ENCODE data around the gene PRKX. TPM values are rescaled to one million over a fixed set of nuclear protein-coding genes. Genes with fewer than 3 reads are reported as not detected.

PRKX gene
- total and polyA plus RNA-seq, 2 of the 8 experiments (the other 6 are each of a cell fraction or from before 2014, with no cell fraction given): 19.4 to 55.3 TPM

DNA sequence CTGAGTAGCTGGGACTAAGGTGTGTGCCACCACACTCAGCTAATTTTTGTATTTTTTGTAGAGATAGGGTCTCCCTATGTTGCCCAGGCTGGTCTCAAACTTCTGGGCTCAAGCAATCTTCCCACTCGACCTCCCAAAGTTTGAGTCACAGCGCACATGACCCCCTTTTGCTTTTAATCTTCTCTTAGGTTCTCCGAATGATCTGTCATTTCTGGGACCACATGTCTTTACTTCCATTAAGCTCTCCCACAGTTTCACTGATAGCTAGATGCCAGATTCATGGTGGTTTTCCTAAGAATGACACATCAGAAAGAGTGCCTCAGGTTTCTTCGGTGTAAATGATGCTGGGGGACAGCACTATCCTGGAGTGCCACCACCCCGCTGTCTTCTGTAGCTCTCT, 17.9 kb downstream of the PRKX start (continued):
- TF ChIP-seq, protein P1, sequence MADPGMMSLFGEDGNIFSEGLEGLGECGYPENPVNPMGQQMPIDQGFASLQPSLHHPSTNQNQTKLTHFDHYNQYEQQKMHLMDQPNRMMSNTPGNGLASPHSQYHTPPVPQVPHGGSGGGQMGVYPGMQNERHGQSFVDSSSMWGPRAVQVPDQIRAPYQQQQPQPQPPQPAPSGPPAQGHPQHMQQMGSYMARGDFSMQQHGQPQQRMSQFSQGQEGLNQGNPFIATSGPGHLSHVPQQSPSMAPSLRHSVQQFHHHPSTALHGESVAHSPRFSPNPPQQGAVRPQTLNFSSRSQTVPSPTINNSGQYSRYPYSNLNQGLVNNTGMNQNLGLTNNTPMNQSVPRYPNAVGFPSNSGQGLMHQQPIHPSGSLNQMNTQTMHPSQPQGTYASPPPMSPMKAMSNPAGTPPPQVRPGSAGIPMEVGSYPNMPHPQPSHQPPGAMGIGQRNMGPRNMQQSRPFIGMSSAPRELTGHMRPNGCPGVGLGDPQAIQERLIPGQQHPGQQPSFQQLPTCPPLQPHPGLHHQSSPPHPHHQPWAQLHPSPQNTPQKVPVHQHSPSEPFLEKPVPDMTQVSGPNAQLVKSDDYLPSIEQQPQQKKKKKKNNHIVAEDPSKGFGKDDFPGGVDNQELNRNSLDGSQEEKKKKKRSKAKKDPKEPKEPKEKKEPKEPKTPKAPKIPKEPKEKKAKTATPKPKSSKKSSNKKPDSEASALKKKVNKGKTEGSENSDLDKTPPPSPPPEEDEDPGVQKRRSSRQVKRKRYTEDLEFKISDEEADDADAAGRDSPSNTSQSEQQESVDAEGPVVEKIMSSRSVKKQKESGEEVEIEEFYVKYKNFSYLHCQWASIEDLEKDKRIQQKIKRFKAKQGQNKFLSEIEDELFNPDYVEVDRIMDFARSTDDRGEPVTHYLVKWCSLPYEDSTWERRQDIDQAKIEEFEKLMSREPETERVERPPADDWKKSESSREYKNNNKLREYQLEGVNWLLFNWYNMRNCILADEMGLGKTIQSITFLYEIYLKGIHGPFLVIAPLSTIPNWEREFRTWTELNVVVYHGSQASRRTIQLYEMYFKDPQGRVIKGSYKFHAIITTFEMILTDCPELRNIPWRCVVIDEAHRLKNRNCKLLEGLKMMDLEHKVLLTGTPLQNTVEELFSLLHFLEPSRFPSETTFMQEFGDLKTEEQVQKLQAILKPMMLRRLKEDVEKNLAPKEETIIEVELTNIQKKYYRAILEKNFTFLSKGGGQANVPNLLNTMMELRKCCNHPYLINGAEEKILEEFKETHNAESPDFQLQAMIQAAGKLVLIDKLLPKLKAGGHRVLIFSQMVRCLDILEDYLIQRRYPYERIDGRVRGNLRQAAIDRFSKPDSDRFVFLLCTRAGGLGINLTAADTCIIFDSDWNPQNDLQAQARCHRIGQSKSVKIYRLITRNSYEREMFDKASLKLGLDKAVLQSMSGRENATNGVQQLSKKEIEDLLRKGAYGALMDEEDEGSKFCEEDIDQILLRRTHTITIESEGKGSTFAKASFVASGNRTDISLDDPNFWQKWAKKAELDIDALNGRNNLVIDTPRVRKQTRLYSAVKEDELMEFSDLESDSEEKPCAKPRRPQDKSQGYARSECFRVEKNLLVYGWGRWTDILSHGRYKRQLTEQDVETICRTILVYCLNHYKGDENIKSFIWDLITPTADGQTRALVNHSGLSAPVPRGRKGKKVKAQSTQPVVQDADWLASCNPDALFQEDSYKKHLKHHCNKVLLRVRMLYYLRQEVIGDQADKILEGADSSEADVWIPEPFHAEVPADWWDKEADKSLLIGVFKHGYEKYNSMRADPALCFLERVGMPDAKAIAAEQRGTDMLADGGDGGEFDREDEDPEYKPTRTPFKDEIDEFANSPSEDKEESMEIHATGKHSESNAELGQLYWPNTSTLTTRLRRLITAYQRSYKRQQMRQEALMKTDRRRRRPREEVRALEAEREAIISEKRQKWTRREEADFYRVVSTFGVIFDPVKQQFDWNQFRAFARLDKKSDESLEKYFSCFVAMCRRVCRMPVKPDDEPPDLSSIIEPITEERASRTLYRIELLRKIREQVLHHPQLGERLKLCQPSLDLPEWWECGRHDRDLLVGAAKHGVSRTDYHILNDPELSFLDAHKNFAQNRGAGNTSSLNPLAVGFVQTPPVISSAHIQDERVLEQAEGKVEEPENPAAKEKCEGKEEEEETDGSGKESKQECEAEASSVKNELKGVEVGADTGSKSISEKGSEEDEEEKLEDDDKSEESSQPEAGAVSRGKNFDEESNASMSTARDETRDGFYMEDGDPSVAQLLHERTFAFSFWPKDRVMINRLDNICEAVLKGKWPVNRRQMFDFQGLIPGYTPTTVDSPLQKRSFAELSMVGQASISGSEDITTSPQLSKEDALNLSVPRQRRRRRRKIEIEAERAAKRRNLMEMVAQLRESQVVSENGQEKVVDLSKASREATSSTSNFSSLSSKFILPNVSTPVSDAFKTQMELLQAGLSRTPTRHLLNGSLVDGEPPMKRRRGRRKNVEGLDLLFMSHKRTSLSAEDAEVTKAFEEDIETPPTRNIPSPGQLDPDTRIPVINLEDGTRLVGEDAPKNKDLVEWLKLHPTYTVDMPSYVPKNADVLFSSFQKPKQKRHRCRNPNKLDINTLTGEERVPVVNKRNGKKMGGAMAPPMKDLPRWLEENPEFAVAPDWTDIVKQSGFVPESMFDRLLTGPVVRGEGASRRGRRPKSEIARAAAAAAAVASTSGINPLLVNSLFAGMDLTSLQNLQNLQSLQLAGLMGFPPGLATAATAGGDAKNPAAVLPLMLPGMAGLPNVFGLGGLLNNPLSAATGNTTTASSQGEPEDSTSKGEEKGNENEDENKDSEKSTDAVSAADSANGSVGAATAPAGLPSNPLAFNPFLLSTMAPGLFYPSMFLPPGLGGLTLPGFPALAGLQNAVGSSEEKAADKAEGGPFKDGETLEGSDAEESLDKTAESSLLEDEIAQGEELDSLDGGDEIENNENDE (IDR thresholded peaks at IDR 0.05; ENCODE audit: insufficient replicate concordance, low read length): no peak
- TF ChIP-seq JUN (IDR thresholded peaks at IDR 0.05; ENCODE audit: low read depth, low read length) (no peak), BCL11A (IDR thresholded peaks at IDR 0.05; ENCODE audit: low read depth in 2 of 2, low read length in 2 of 2) (no peak), HDAC6 (IDR thresholded peaks at IDR 0.05; ENCODE audit: low read depth, low read length) (no peak), SRF (IDR thresholded peaks at IDR 0.05; ENCODE audit: low read depth, low read length) (no peak), SAP30 (IDR thresholded peaks at IDR 0.05; ENCODE audit: insufficient read depth, insufficient replicate concordance, low read length) (no peak), SIX5 (IDR thresholded peaks at IDR 0.05; ENCODE audit: low read depth, low read length) (no peak), NRF1 (IDR thresholded peaks at IDR 0.05; ENCODE audit: low read depth, low read length) (no peak), EGR1 (IDR thresholded peaks at IDR 0.05; ENCODE audit: borderline replicate concordance, low read depth, low read length) (no peak)
